Central memory CD8-positive, alpha-beta T cell (primary cell): ENCODE results near the gene CREG1.
"Not testable (repeated sequence)": the region's sequence is repeated elsewhere in the genome, so short reads cannot be mapped to it uniquely, and the experiment has no call there.

Source experiments
- ATAC-seq: fragments of 150-1000 bp; cut with Tn5 transposase; replicated peaks from 2 replicates; pipeline ENCODE4 v1.10.0; 2022; ENCODE audit warnings: mild to moderate bottlenecking, moderate FRiP score, moderate number of reproducible peaks; ENCODE audit not compliant: poor library complexity, severe bottlenecking; ENCODE audit errors: extremely low read depth
- DNase-seq, 2 donors: peaks; one replicate each; pipeline ENCODE4 v3.0.0; 2021; ENCODE audit warnings: low spot score in 2 of 2
- H3K27ac Mint-ChIP-seq: one replicate; pipeline ENCODE4 v1.8.0; 2022; ENCODE audit warnings: low read depth, mild to moderate bottlenecking, moderate library complexity, mixed read lengths
- H3K27me3 Mint-ChIP-seq: one replicate; pipeline ENCODE4 v1.8.0; 2022; ENCODE audit warnings: mixed read lengths
- H3K36me3 Mint-ChIP-seq: one replicate; pipeline ENCODE4 v1.8.0; 2022; ENCODE audit warnings: mild to moderate bottlenecking, moderate library complexity, mixed read lengths; ENCODE audit not compliant: insufficient read depth
- H3K4me1 Mint-ChIP-seq: one replicate; pipeline ENCODE4 v1.8.0; 2022; ENCODE audit warnings: mixed read lengths
- H3K4me3 Mint-ChIP-seq: one replicate; pipeline ENCODE4 v1.8.0; 2022; ENCODE audit warnings: mild to moderate bottlenecking, moderate library complexity, mixed read lengths
- H3K9me3 Mint-ChIP-seq: one replicate; pipeline ENCODE4 v1.8.0; 2022; ENCODE audit warnings: mixed read lengths

CREG1 gene

DNA sequence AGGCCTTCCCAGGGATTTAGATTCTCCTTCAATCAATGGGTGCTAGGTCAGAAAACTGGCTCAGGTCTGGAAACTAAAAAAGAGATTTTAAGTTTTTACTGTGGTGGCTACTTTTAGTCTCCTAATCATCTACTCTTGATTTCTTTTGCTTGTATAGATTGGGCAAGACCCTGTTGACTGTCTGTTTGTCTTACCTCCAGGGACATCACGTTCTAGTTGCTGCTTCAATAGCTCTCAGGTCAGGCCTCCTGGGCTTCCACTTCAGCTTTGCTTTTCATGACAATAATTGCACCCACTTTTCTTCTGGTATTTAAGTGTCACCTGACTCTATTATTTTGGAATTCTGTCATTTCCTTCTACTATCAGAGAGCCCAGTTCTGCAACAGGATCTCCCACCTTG, 28.5 kb upstream of the CREG1 start:
- H3K4me1 Mint-ChIP-seq: no peaks in the 10 kb centered on the region
- no peaks in the 10 kb centered on the region for H3K9me3 Mint-ChIP-seq
- H3K27ac Mint-ChIP-seq: no peak overlapping the region
- DNase-seq (no peak), ATAC-seq (no peak)
- peaks cover 2% of the 10 kb centered on the region for H3K36me3 Mint-ChIP-seq
- peaks cover 10% of the 10 kb centered on the region for H3K27me3 Mint-ChIP-seq
- H3K4me3 Mint-ChIP-seq: no peak overlapping the region

DNA sequence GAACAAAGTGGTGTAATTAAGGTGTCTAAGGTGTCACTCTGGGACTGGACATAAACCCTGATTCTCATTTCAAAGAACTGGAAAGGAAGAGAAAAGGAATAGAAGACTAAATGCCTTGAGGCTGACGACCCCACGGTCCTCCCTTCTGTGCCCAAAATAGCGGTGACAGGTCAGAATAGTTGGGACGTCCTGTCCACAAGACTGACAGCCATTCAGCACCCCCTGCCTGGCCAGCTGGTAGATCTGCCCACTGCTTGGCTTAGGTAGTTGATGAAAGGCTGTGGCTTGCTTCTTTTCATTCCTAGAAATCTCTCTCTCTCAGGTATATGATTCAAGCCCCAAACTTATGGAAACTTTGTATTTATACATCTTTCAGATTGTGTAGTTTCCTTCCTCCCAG, 26.4 kb upstream of the CREG1 start:
- H3K4me1 Mint-ChIP-seq: no peaks in the 10 kb centered on the region
- no peaks in the 10 kb centered on the region for H3K9me3 Mint-ChIP-seq
- H3K4me3 Mint-ChIP-seq: no peak overlapping the region
- ATAC-seq (no peak), DNase-seq (no peak)
- H3K27me3 Mint-ChIP-seq: peaks cover 10% of the 10 kb centered on the region
- peaks cover 2% of the 10 kb centered on the region for H3K36me3 Mint-ChIP-seq
- H3K27ac Mint-ChIP-seq: no peak overlapping the region

- Mint-ChIP-seq H3K9me3 (no peaks in the 10 kb centered on the region), H3K27ac (no peak overlapping the region), H3K36me3 (peaks cover 2% of the 10 kb centered on the region), H3K27me3 (peaks cover 10% of the 10 kb centered on the region), H3K4me3 (no peak overlapping the region), H3K4me1 (no peaks in the 10 kb centered on the region)
- no peak for ATAC-seq
- DNase-seq: no peak
These were observed 25.5 kb upstream of the CREG1 start for GRCh38 chr1:167578939-167579521.

GRCh38 chr1:167575649-167576048, 22.1 kb upstream of the CREG1 start:
- Mint-ChIP-seq H3K4me1 (no peaks in the 10 kb centered on the region), H3K4me3 (no peak overlapping the region), H3K36me3 (peaks cover 2% of the 10 kb centered on the region), H3K27ac (no peak overlapping the region), H3K27me3 (peaks cover 10% of the 10 kb centered on the region), H3K9me3 (no peaks in the 10 kb centered on the region)
- DNase-seq (no peak), ATAC-seq (no peak)

DNA sequence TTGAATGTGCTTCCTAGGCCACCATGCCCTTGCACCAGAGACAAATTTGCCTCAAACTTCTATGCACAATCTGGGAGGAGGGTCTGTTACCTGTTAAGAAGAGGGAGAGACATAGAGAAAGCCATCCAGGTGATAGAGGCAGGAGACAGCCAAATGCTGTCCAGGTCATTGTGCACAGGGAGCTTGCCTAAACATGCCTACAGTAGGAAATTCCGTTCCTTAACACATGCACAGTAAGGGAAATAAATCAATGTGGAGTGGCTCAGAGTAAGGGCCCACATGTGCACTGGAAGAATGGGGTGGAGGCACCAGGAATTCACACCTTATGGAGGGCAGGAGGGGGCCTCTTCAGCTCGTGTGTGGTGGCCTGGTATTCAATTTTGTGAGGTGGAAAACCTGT, 19.5 kb upstream of the CREG1 start:
- H3K9me3 Mint-ChIP-seq: no peaks in the 10 kb centered on the region
- H3K4me1 Mint-ChIP-seq: no peaks in the 10 kb centered on the region
- no peak overlapping the region for H3K27ac Mint-ChIP-seq
- H3K4me3 Mint-ChIP-seq: no peak overlapping the region
- DNase-seq (no peak), ATAC-seq (no peak)
- H3K36me3 Mint-ChIP-seq: no peaks in the 10 kb centered on the region
- H3K27me3 Mint-ChIP-seq: peaks cover 7% of the 10 kb centered on the region

DNA sequence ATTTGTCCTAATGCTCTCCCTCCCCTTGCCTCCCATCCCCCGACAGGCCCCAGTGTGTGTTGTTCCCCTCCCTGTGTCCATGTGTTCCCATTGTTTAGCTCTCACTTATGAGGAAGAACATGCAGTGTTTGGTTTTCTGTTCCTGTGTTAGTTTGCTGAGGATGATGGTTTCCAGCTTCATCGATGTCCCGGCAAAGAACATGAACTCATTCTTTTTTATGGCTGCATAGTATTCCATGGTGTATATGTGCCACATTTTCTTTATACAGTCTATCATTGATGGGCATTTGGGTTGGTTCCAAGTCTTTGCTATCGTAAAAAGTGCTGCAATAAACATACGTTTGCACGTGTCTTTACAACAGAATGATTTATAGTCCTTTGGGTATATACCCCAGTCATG, 17.1 kb upstream of the CREG1 start:
- not testable (repeated sequence) for H3K27me3 Mint-ChIP-seq, H3K4me1 Mint-ChIP-seq, H3K27ac Mint-ChIP-seq, H3K9me3 Mint-ChIP-seq, H3K36me3 Mint-ChIP-seq, ATAC-seq, H3K4me3 Mint-ChIP-seq, DNase-seq

DNA sequence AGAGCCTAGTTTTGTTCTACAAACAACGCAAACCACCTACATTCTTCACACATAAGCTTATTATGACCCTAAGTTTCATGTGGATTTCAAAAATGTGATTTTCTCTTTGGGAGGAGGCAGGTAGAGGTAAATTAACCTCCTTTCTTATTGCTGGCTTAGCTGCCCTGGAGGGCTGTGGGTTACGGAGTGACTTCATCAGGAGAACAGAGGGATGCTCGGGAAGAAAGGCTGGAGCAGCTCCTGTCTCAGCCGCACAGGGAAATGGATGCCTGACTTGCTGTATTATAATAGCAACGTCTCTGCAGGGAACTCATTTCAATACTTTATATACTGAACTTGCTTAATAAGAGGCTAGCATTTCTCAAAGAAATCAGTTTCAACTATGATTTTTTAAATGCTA, 14.1 kb upstream of the CREG1 start:
- H3K4me3 Mint-ChIP-seq: no peak overlapping the region

GRCh38 chr1:167566766-167567165, 13.2 kb upstream of the CREG1 start:
- Mint-ChIP-seq H3K9me3 (no peaks in the 10 kb centered on the region), H3K27ac (no peak overlapping the region), H3K4me3 (no peak overlapping the region), H3K36me3 (no peaks in the 10 kb centered on the region), H3K27me3 (peaks cover under 1% of the 10 kb centered on the region), H3K4me1 (no peaks in the 10 kb centered on the region)
- no peak for DNase-seq
- no peak for ATAC-seq

More for the DNA sequence above, 14.1 kb upstream of the CREG1 start:
- H3K36me3 Mint-ChIP-seq: no peaks in the 10 kb centered on the region
- ATAC-seq (no peak), DNase-seq (no peak)
- no peaks in the 10 kb centered on the region for H3K9me3 Mint-ChIP-seq
- no peaks in the 10 kb centered on the region for H3K27me3 Mint-ChIP-seq
- no peak overlapping the region for H3K27ac Mint-ChIP-seq
- H3K4me1 Mint-ChIP-seq: no peaks in the 10 kb centered on the region

- no peaks in the 10 kb centered on the region for H3K36me3 Mint-ChIP-seq
- no peak overlapping the region for H3K27ac Mint-ChIP-seq
- DNase-seq: no peak
- H3K9me3 Mint-ChIP-seq: no peaks in the 10 kb centered on the region
- ATAC-seq: no peak
- peaks cover 8% of the 10 kb centered on the region for H3K27me3 Mint-ChIP-seq
- H3K4me1 Mint-ChIP-seq: no peaks in the 10 kb centered on the region
- H3K4me3 Mint-ChIP-seq: no peak overlapping the region
These were observed 12.4 kb upstream of the CREG1 start for GRCh38 chr1:167565922-167566321.

DNA sequence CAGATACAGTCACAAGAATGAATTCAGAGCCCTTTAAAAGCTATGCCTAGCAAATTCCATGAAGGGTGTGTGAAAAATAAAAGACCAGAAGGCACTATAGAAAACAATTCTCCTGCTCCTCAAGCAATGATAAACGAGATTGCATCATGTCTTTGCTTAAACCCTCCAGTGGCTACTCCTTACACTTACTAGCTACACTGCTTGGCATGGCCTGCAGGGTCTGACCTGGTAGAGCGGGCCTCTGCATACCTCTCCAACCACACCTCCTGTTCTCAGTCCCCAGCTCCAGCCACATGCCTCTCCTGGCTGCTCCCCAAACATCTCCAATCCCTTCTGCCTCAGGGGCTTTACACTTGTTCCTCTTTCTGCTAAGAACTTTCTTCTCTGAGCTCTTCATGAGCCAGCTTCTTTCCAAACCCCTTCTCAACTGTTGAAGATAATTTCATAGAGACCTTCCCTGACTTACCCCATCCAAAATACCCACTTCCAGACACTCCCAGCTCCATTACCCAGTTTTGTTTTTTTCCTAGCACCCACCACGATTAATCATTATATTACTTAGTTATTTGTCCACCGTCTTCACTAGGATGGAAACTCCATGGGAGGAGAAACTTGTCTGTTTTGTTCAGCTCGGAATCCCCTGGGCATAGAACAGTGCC, 11.2 kb upstream of the CREG1 start:
- peaks cover 20% of the 10 kb centered on the region for H3K27me3 Mint-ChIP-seq
- no peaks in the 10 kb centered on the region for H3K4me1 Mint-ChIP-seq
- ATAC-seq (no peak), DNase-seq (no peak)
- H3K4me3 Mint-ChIP-seq: no peak overlapping the region
- H3K27ac Mint-ChIP-seq: no peak overlapping the region
- no peaks in the 10 kb centered on the region for H3K9me3 Mint-ChIP-seq
- no peaks in the 10 kb centered on the region for H3K36me3 Mint-ChIP-seq

- Mint-ChIP-seq H3K4me3 (no peak overlapping the region), H3K4me1 (no peaks in the 10 kb centered on the region), H3K27me3 (peaks cover 22% of the 10 kb centered on the region), H3K9me3 (no peaks in the 10 kb centered on the region), H3K36me3 (no peaks in the 10 kb centered on the region), H3K27ac (no peak overlapping the region)
- no peak for DNase-seq
- ATAC-seq: no peak
These were observed 10.2 kb upstream of the CREG1 start for GRCh38 chr1:167563579-167564246.

DNA sequence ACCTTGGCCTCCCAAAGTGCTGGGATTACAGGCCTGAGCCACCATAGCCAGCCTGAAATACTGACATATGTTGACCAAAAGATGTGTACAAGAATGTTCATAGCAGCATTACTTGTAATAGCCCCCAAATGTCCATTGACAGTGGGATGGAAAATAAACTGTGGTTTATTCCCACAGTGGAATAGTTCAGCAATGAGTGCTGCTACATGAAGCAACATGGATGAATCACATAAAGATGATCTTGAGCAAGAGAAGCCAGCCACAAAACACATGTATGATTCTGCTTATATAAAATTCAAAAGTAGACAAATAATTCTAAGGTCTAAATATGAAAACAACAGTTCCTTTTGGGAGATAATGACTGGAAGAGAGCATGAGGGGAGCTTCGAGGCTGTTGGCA, 9.1 kb upstream of the CREG1 start:
- Mint-ChIP-seq H3K27ac (no peak overlapping the region), H3K4me1 (no peaks in the 10 kb centered on the region), H3K36me3 (no peaks in the 10 kb centered on the region), H3K4me3 (no peak overlapping the region), H3K27me3 (peaks cover 22% of the 10 kb centered on the region), H3K9me3 (no peaks in the 10 kb centered on the region)
- no peak for DNase-seq
- no peak for ATAC-seq

GRCh38 chr1:167561753-167562152, 8.2 kb upstream of the CREG1 start:
- Mint-ChIP-seq H3K36me3 (no peaks in the 10 kb centered on the region), H3K27me3 (peaks cover 22% of the 10 kb centered on the region), H3K27ac (no peak overlapping the region), H3K4me1 (no peaks in the 10 kb centered on the region), H3K9me3 (no peaks in the 10 kb centered on the region), H3K4me3 (no peak overlapping the region)
- ATAC-seq (no peak), DNase-seq (no peak)
